ENCODE results near the gene BMP6.

DNA sequence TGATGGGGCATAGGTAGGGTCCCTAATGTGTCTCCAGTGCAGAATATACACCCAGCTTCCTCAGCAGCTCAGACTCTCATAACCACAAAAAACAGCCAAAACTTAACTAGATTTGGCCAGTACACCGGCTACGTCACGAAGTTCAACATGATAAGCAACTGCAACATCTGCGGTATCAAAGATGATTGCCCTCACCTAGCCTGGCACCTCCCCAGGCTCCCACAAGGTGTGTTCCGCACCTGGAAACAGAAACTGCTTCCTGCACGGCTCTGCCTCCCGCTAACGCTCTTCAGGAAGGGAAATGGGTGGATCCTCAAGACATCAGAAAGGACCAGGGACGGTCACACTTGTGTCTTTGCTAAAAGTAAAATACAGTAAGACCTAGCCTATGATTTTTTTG is 175.2 kb downstream of the BMP6 start:
- TF ChIP-seq CTCF (IDR thresholded peaks at IDR 0.05) (no peak), POLR2A (IDR thresholded peaks at IDR 0.05) (no peak)
